GM10847 (cell line): ENCODE results near the gene LRRC23.

ENCODE experiments used
- POLR2A ChIP-seq: IDR thresholded peaks from 2 replicates; pipeline ENCODE4 v1.6.1; 2011; ENCODE audit not compliant: insufficient read length; ENCODE audit errors: extremely low read depth

Gene LRRC23

DNA sequence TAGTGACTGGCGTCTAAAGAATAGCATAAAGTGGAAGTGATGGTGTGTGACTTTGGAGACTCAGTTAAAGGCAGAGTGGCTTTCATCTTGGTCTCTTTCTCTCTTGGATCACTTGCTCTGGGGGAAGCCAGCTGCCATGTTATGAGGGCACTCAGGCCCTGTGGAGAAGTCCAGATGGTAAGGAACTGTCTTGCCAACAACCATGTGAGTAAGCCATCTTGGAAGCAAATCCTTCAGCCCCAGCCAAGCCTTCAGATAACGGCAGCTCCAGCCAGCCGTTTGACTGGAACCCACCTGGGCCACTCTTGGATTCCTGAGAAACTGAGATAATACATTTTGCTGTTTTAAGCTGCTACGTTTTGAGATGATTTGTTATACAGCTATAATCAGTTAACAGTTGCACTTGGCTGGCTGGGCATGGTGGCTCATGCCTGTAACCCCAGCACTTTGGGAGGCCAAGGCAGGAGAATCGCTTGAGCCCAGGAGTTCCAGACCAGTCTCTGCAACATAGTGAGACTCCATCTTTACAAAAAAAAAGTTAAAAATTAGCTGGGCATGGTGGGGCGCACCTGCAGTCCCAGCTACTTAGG is 7.7 kb upstream of the LRRC23 start:
- no peak for TF ChIP-seq POLR2A

DNA sequence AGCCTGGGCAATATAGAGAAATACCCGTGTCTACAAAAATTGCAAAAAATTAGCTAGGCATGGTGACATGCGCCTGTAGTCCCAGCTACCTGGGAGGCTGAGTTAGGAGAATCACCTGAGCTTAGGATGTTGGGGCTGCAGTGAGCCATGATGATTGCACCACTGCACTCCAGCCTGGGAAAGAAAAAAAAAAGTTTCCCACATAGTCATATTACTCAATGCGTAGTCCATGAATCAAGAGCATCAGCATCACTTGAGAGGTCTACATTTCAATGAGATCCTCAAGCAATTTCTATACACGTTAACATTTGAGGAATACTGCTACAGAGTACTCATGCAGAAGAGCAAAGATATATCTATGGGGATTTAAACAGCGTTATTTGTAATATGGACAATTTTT is 5.2 kb upstream of the LRRC23 start:
- TF ChIP-seq POLR2A, result no peak

- no peak for TF ChIP-seq POLR2A
These were observed 4.6 kb upstream of the LRRC23 start for GRCh38 chr12:6899837-6900519.

- TF ChIP-seq POLR2A, result no peak
These were observed 2.2 kb upstream of the LRRC23 start for GRCh38 chr12:6902448-6902847.

DNA sequence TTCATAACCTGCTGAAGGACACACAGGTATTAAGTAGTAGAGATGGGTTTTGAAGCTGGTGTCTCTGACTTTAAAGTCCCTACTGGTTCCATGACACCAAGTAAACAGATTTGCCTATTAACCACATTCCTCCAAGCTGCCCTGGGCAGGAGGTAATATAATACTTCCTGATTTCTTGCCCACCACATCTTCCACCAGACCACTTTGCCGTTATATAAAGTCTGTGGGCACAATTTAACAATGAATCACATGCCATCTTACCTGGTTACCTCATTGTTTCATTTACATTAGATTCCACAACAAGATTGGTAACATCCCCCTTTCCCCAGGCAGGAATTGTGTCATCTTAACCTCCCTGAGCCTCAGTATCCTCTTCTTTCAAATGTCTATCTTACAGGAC is 900 bp upstream of the LRRC23 start:
- no peak for TF ChIP-seq POLR2A

DNA sequence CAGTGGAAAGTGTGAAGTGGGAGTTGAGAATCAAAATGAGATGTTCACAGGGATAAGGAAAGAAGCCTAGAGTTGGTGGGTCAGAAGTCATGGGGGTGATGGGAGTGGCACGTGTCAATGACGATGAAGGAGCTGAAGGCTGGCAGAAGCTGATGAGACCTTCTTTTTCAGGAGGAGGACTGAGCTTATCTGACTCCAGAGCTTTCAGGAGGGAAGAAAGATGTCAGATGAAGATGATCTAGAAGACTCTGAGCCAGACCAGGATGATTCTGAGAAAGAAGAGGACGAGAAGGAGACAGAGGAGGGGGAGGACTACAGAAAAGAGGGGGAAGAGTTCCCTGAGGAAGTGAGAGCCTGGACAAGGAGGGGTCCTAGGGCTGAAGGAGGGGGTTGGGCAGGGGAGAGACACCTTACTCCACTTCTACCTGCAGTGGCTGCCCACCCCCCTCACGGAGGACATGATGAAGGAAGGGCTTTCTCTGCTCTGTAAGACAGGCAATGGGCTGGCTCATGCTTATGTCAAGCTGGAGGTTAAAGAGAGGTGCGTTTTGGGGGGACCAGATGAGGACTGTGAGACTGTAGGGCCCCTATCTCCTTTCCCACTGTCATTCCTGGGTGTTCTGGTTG is 905 bp downstream of the LRRC23 start:
- no peak for TF ChIP-seq POLR2A

DNA sequence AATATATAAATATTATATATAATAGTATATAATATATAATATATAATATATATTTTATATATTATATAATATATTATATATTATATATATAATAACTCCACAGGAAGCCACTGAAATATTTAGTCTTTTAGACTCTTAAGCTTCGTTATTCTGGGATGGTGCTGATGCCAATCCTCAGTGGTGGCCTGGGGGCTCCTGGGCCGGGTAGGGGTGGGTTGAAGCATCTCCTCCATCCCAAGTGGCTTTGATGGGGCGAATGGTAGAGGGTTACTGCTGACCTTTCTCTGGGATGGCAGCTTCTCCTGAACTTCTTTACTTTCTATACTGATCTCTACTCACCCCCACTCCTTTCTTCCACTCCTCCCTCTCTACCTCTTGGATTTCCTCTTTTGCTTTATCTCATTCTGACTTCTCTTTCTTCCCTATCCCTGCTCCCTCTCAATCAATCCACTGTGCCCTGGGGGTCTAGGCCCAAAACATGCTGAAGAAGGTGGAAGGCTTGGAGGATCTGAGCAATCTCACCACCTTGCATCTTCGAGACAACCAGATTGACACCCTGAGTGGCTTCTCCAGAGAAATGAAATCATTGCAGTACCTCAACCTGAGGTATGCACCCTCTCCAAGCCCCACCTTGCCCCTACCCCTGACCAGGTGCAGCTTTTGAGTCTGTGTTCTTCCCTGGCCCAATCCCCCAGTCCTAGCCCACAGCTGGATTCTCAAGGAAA is 5.0 kb downstream of the LRRC23 start:
- TF ChIP-seq POLR2A, result no peak

DNA sequence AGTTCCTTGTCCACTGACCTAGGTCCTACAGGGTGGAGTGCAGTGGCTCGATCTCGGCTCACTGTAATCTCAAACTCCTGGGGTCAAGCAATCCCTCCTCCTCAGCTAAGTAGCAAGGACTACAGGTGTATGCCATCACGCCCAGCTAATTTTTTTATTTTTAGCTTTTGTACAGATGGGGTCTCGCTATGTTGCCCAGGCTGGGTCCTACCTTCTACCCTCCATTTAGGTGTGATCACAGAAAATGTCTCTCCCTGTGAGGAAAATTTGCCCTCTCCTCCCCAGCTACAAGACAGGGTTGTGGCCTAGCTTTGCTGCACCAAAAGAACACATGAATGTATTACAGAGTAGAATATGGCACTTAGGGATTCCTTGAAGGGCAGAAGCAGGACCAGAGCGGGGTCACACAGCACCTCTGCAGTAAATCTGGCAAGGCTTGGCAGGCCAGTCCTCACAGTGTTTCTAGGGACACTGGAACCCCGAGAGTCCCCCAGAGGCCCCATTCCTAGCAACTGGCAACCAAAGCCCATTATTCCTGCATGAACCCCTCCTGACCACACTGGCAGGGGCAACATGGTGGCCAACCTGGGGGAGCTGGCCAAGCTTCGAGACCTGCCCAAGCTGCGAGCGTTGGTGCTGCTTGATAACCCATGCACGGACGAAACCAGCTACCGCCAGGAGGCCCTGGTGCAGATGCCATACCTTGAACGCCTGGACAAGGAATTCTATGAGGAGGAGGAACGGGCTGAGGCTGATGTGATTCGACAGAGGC is 7.7 kb downstream of the LRRC23 start:
- no peak for TF ChIP-seq POLR2A

- TF ChIP-seq POLR2A, result no peak
These were observed 9.8 kb downstream of the LRRC23 start, which contains the start of gene ENO2 for GRCh38 chr12:6914246-6914946. TSS of gene ENO2 (plus strand) at chr12:6914580. CDS start at chr12:6915833, 1,253 bp downstream.

- no peak for TF ChIP-seq POLR2A
These were observed 10.5 kb downstream of the LRRC23 start for GRCh38 chr12:6914947-6915788.

DNA sequence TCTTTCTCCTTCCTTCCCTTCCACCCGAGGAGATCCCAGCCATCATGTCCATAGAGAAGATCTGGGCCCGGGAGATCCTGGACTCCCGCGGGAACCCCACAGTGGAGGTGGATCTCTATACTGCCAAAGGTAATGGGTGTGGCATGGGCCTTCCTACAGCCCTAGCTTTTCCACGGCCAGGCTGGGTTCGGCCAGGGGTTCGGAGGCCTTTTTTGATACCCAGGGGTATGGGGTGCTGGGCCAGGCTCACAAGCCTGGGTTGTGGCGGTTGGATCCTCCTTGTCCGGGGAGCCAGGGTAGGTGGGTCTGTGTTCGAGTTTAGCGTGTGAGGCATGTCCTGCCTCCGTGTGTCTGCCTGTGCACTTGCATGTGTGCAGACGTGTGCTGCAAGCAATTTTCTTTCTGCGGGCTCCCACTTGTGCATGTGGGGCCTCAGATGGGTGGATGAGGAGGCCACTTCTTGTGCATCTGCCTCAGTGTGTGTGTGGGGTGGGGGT is 11.2 kb downstream of the LRRC23 start:
- no peak for TF ChIP-seq POLR2A

DNA sequence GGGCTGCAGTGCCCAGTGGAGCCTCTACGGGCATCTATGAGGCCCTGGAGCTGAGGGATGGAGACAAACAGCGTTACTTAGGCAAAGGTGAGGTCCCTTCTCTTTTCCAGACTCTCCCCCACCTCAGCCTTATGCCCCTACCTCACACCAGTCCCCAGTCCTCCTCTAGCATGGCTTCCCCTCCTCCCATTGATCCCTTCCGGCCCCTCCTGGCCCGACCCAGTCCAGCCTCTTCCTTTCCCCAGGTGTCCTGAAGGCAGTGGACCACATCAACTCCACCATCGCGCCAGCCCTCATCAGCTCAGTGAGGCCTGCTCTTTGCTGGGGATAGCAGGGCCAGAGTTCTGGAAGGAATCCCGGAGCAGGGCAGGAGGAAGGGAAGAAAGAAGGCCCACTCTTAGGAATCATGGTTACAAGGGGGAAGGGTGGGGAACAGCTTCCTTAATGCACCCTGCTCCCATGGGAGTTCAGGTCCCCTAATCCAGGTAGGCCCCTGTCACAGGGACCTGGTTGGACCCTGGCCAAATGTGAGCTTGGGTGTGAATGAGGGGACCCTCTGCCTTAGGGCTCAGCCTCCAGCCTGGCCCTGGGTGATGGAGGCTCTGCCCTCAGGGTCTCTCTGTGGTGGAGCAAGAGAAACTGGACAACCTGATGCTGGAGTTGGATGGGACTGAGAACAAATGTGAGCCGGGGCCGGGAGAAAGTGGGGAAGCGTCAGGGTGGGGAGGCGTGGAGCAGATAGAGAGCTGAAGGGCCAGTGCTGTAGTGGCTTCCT is 12.0 kb downstream of the LRRC23 start:
- TF ChIP-seq POLR2A, result no peak
